SK-N-SH treated with all-trans-retinoic acid at 6 μM for 48 hours (cell line): Measurements from ENCODE around the gene ELFN2.

Source experiments
- ATAC-seq: fragments of 200-7000 bp; cut with Tn5 transposase; 3 replicates; pipeline ENCODE4 v1.9.1; 2020; ENCODE audit warnings: mild to moderate bottlenecking, moderate library complexity
- BACH2 ChIP-seq: fragments of 250-450 bp; sonication (Bioruptor Pico); IDR thresholded peaks from 2 replicates; pipeline ENCODE4 v1.9.0; 2021; ENCODE audit warnings: mild to moderate bottlenecking, borderline replicate concordance
- CSDC2 ChIP-seq: fragments of 250-450 bp; sonication (Bioruptor Pico); IDR thresholded peaks from 2 replicates; pipeline ENCODE4 v1.5.0; 2020; ENCODE audit warnings: mild to moderate bottlenecking, moderate library complexity
- CSRNP3 ChIP-seq: fragments of 250-450 bp; sonication (Bioruptor Pico); IDR thresholded peaks from 2 replicates; pipeline ENCODE4 v1.5.1; 2021; ENCODE audit warnings: mild to moderate bottlenecking, moderate library complexity
- ESRRG ChIP-seq: fragments of 250-450 bp; sonication (Bioruptor Pico); IDR thresholded peaks from 2 replicates; pipeline ENCODE4 v1.6.1; 2021; ENCODE audit warnings: mild to moderate bottlenecking
- ISL1 ChIP-seq: fragments of 250-450 bp; sonication (Bioruptor Pico); IDR thresholded peaks from 2 replicates; pipeline ENCODE4 v2.1.2; 2022; ENCODE audit warnings: mild to moderate bottlenecking, moderate library complexity
- OSR1 ChIP-seq: fragments of 250-450 bp; sonication (Bioruptor Pico); IDR thresholded peaks from 2 replicates; pipeline ENCODE4 v1.8.0; 2022; ENCODE audit warnings: moderate library complexity, mild to moderate bottlenecking, inconsistent platforms
- PATZ1 ChIP-seq: fragments of 250-450 bp; sonication (Bioruptor Pico); IDR thresholded peaks from 2 replicates; pipeline ENCODE4 v1.8.0; 2020; ENCODE audit warnings: mild to moderate bottlenecking, moderate library complexity, borderline replicate concordance
- PPARA ChIP-seq: fragments of 250-450 bp; sonication (Bioruptor Pico); IDR thresholded peaks from 2 replicates; pipeline ENCODE4 v1.5.0; 2020; ENCODE audit warnings: mild to moderate bottlenecking, borderline replicate concordance
- RARB ChIP-seq: fragments of 250-450 bp; sonication (Bioruptor Pico); IDR thresholded peaks from 2 replicates; pipeline ENCODE4 v1.8.0; 2021; ENCODE audit warnings: mild to moderate bottlenecking, moderate library complexity
- SNAI2 ChIP-seq: fragments of 250-450 bp; sonication (Bioruptor Pico); IDR thresholded peaks from 2 replicates; pipeline ENCODE4 v1.5.0; 2020; ENCODE audit warnings: mild to moderate bottlenecking, moderate library complexity
- TCF4 ChIP-seq: fragments of 250-450 bp; sonication (Bioruptor Pico); IDR thresholded peaks from 2 replicates; pipeline ENCODE4 v1.8.0; 2021; ENCODE audit warnings: mild to moderate bottlenecking, moderate library complexity, borderline replicate concordance
- TOX ChIP-seq: fragments of 250-450 bp; sonication (Bioruptor Pico); IDR thresholded peaks from 2 replicates; pipeline ENCODE4 v1.8.0; 2021; ENCODE audit warnings: mild to moderate bottlenecking, moderate library complexity, borderline replicate concordance
- ZC3H10 ChIP-seq: fragments of 250-450 bp; sonication (Bioruptor Pico); IDR thresholded peaks from 2 replicates; pipeline ENCODE4 v1.5.1; 2021; ENCODE audit warnings: mild to moderate bottlenecking, moderate library complexity
- ZFP3 ChIP-seq: fragments of 250-450 bp; sonication (Bioruptor Pico); IDR thresholded peaks from 2 replicates; pipeline ENCODE4 v1.5.0; 2020; ENCODE audit warnings: mild to moderate bottlenecking, moderate library complexity
- ZFP30 ChIP-seq: fragments of 450-650 bp; formaldehyde crosslinking; IDR thresholded peaks from 2 replicates; pipeline ENCODE4 v1.5.0; 2022; ENCODE audit warnings: mild to moderate bottlenecking, moderate library complexity
- ZNF565 ChIP-seq: fragments of 450-650 bp; formaldehyde crosslinking; conservative IDR thresholded peaks from 2 replicates; pipeline ENCODE4 v1.5.0; 2020; ENCODE audit warnings: low read depth, mild to moderate bottlenecking, moderate library complexity
- ZNF70 ChIP-seq: fragments of 450-650 bp; formaldehyde crosslinking; IDR thresholded peaks from 2 replicates; pipeline ENCODE4 v1.5.0; 2020; ENCODE audit warnings: mild to moderate bottlenecking, moderate library complexity
- ZNF8 ChIP-seq: fragments of 450-650 bp; formaldehyde crosslinking; IDR thresholded peaks from 2 replicates; pipeline ENCODE4 v1.5.0; 2020; ENCODE audit warnings: mild to moderate bottlenecking, moderate library complexity
- TF ChIP-seq, protein P1 (sequence below): fragments of 250-450 bp; sonication (Bioruptor Pico); IDR thresholded peaks from 2 replicates; pipeline ENCODE4 v1.8.0; 2021; ENCODE audit warnings: low read depth, mild to moderate bottlenecking, moderate library complexity, borderline replicate concordance
- TF ChIP-seq, protein P2 (sequence below): fragments of 250-450 bp; sonication (Bioruptor Pico); IDR thresholded peaks from 2 replicates; pipeline ENCODE4 v1.5.1; 2020; ENCODE audit warnings: low read depth, mild to moderate bottlenecking, moderate library complexity

ELFN2 gene

DNA sequence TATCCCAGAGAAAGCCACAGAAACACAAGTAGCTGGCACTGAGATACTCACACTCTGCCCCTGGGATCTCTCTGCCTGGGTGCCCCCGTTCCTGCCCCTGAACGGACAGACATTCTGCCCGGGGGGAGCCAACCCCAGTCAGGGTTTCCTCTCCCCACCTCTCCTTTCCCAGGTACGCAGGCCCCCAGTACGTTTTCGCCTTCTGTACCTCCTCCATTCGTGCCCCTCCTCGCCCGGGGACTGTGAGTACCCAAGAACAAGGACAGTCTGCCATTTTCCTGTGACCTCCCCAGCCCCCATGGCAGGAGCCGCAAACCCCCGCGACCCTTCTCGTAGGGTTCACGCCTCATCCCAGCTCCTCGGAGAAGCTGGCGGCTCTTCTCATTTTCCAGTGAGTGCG is 29.1 kb upstream of the ELFN2 start:
- ATAC-seq: no peak; the same call in 2 of the 3 replicates
- TF ChIP-seq, protein P1, sequence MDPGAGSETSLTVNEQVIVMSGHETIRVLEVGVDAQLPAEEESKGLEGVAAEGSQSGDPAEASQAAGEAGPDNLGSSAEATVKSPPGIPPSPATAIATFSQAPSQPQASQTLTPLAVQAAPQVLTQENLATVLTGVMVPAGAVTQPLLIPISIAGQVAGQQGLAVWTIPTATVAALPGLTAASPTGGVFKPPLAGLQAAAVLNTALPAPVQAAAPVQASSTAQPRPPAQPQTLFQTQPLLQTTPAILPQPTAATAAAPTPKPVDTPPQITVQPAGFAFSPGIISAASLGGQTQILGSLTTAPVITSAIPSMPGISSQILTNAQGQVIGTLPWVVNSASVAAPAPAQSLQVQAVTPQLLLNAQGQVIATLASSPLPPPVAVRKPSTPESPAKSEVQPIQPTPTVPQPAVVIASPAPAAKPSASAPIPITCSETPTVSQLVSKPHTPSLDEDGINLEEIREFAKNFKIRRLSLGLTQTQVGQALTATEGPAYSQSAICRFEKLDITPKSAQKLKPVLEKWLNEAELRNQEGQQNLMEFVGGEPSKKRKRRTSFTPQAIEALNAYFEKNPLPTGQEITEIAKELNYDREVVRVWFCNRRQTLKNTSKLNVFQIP (CRISPR knock-in tag): no peak
- TF ChIP-seq BACH2 (CRISPR knock-in tag) (no peak), ZNF8 (CRISPR knock-in tag) (no peak), TOX (CRISPR knock-in tag) (no peak), SNAI2 (CRISPR knock-in tag) (no peak), ZC3H10 (no peak), ZFP30 (CRISPR knock-in tag) (no peak), TCF4 (CRISPR knock-in tag) (no peak), RARB (CRISPR knock-in tag) (no peak), ZNF70 (CRISPR knock-in tag) (no peak), PPARA (CRISPR knock-in tag) (no peak), CSDC2 (CRISPR knock-in tag) (no peak), PATZ1 (CRISPR knock-in tag) (no peak), ISL1 (CRISPR knock-in tag) (no peak)

DNA sequence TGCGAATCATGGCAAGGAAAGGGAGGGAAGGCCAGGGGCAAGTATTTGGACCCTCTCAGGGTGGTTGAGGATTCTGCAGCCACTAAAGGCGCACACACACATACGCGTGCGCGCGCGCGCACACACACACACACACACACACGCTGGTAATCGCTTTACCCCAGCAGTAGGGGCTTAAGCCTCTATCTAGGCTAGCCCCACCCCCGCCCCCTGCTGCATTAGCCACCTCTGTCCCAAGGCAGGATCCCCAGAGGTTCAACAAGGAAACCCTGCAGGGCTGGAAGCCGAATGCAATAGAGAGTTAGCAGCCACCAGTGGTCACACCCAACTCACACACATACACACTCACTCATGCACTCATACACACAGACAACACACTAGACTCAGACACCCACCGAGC is 28.6 kb upstream of the ELFN2 start:
- ATAC-seq: no peak; the same call in 2 of the 3 replicates
- TF ChIP-seq ISL1 (CRISPR knock-in tag) (no peak), ZNF70 (CRISPR knock-in tag) (no peak), ZFP3 (CRISPR knock-in tag) (no peak), ZNF8 (CRISPR knock-in tag) (no peak), PATZ1 (CRISPR knock-in tag) (no peak), ZC3H10 (no peak), RARB (CRISPR knock-in tag) (no peak), TCF4 (CRISPR knock-in tag) (no peak), BACH2 (CRISPR knock-in tag) (no peak), ESRRG (CRISPR knock-in tag) (no peak), OSR1 (CRISPR knock-in tag) (no peak), CSRNP3 (CRISPR knock-in tag) (no peak), ZNF565 (CRISPR knock-in tag) (no peak)
- TF ChIP-seq, protein P2, sequence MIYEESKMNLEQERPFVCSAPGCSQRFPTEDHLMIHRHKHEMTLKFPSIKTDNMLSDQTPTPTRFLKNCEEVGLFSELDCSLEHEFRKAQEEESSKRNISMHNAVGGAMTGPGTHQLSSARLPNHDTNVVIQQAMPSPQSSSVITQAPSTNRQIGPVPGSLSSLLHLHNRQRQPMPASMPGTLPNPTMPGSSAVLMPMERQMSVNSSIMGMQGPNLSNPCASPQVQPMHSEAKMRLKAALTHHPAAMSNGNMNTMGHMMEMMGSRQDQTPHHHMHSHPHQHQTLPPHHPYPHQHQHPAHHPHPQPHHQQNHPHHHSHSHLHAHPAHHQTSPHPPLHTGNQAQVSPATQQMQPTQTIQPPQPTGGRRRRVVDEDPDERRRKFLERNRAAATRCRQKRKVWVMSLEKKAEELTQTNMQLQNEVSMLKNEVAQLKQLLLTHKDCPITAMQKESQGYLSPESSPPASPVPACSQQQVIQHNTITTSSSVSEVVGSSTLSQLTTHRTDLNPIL (CRISPR knock-in tag): no peak
- TF ChIP-seq, protein P1 (CRISPR knock-in tag): no peak
